ENCODE measurements around the gene PXDC1. TPM values are rescaled to one million over a fixed set of nuclear protein-coding genes. Genes with fewer than 3 reads are reported as not detected.

Gene PXDC1, protein sequence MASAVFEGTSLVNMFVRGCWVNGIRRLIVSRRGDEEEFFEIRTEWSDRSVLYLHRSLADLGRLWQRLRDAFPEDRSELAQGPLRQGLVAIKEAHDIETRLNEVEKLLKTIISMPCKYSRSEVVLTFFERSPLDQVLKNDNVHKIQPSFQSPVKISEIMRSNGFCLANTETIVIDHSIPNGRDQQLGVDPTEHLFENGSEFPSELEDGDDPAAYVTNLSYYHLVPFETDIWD
- total RNA-seq: 25.0 TPM
- long read RNA-seq, transcript PXDC1-202 (5 exons, 2,190 nt): major isoform, 53 of 70 reads
- long read RNA-seq, partial matches to known transcripts: 13 of 70 reads
- long read RNA-seq, other reads (novel, unspliced or antisense): 4 of 70 reads

DNA sequence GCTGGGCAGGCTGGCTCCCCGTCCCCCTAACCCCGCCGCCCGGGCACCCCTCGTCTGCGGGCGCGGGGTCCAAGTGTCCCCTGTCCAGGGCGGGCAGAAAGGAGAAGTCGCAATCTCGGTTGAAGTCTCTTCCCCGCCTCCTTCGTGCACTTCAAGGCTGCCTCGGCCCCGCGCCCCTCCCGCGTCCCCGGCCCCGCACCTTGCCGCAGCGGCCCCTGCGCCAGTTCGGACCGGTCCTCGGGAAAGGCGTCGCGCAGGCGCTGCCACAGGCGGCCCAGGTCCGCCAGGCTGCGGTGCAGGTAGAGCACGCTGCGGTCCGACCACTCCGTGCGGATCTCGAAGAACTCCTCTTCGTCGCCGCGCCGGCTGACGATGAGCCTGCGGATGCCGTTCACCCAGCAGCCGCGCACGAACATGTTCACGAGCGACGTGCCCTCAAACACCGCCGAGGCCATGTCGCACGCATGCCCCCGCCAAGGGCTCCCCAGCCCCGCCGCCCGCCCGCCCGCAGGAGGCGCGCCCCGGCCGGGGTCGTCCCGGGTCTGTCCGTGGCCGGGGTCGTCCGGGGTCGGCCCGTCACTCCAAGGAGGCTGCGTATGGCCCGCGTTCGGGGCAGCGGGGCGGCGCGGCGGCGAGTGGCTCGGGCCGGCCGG lies at the start of gene PXDC1:
Gene PXDC1, minus strand, starts transcription at position 637 of the 653 bp plus-strand sequence. Its CDS starts 182 bp downstream, at position 455.
- DNase-seq (peak; percentile 54), ATAC-seq (peak; percentile 0)
- intact Hi-C loops (cut with micrococcal nuclease): loop anchor here (10.0 kb wide), 1 partner anchor 74 kb away; no protein-coding TSS in a partner anchor

DNA sequence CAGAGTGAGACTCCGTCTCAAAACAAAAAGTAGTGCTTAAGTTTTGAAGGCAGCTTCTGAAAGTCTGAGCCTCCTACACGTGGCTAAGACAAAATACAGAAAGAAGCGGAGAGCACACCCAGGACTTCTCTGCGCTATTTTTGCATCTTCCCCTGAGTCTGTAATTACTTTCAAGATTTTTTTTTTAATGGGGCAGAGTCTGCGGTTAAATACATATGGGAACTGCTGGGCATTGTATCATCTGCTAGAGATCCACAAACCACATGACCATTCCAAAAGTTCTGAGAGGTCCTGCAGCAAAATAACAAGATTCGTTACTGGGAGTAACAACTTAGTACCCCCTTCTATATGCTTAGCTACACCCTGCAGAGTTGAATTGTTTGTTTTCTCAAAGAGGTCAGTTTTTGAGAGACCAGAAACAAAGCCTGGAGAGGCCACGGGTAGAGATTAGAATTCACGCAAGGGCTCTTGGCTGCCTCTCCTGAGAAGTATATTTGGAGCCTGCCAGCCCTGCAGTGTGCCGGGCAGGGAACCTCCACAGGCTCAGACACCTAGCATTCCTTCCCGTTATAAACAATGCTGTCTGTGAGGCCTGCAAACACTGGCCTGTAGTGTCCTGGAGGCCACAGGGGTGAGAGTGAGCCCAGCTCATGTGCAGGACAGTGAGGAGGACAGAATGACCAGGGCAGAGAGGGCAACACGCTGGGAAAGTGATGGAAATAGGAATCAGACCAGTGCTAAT lies 49.5 kb upstream of the PXDC1 start:
- ATAC-seq (peak; percentile 80), DNase-seq (peak; percentile 47)

DNA sequence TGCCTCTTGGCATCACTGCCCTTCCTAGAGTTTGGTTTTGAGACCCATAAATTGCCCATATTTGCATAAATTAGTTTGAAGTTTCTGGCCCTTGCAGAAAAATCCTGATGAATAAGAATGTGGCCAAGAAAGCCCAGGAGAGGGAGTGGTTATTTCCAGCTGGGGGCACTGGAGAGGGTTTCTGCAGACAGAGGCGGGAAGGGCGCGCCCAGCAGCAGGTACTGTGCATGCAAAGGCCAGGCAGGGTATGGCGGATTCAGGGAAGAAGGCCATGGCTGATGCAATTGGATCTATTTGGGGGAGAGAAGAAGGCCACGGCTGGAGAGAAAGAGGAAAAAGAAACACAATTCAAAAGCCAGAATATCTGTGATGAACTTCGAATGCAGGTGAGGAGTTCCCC lies 48.2 kb upstream of the PXDC1 start:
- no peak for DNase-seq
- ATAC-seq: no peak
- intact Hi-C loops (cut with micrococcal nuclease): no loop called here

More for the DNA sequence above, 49.5 kb upstream of the PXDC1 start:
- intact Hi-C loops (cut with micrococcal nuclease): no loop called here

DNA sequence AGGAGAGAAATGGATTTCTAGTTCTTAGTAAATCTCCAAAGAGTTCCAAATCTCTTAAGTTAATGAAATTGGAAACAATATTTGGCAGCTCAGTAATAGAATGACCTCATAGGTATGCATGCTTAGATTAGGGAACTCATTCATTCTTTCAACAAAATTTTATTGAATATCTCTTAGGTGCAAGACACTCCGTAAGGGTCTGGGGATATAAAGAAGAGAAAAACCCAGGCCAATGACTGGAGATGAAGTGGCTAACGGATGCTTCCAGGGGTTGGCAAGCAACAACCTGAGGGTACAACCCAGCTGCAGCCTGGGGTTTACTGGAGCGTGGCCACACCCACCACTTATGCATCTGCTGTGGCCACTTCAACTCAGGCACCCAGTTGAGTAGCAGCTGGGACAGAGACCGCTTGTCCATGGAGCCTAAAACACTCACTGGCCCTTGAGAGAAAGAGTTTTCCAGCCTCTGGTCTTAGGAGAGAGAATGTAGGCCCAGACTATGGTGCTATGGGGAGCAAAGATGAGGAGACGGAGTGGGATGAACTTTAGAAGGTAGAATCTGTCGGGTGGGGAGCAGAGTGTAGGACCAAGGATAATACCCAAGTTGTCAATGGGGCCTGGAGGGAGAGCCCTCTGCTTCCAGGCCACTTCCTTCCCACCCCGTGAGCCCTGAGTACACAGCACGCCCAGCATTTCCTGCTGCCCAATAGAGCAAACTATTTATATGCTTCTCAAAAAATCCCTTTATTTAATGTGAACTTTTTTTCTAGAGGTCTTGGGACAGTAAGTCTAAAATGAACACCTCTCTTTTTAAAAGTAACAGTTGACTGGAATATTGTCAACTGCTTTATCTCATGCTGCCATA lies 46.8 kb upstream of the PXDC1 start:
- DNase-seq (no peak), ATAC-seq (peak; percentile 36)
- intact Hi-C loops (cut with micrococcal nuclease): no loop called here

DNA sequence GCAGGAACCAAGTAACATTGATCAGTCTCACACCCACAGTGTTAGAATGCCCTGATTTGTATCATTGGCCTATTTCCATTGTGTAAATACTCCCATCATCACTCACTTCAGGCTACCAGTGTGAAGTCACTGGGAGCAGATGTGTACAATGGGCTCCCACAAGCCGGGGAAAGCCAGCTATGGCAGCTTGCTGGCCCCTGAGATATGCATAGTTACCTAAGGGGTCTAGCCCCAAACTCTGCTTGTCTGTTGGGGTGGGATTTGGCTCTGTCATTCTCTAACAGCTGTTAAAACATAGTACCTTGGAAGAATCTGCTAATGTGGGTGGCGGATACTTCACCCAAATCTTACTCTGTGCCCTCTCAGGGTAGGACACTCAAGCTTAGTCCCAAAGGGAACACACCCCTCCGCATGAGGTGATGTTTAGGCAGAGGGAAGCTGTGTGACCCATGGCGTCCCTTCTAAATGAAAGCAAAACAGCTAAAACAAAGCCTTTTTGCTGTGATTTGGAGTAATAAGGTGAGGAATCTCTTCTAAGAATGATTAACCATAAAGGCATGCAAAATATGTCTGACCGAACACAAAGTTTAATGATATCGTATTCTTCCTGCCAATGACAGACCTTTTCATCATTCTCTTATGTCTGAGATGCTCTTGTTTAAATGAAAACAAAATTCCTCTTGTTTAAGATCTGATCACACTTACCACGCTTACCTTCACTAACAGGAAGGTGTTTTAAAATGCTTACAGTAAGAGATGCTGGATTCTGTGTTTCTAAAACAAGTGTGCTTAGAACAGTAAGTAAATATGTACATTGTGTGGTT lies 45.9 kb upstream of the PXDC1 start:
- ATAC-seq (no peak), DNase-seq (no peak)
- intact Hi-C loops (cut with micrococcal nuclease): no loop called here

DNA sequence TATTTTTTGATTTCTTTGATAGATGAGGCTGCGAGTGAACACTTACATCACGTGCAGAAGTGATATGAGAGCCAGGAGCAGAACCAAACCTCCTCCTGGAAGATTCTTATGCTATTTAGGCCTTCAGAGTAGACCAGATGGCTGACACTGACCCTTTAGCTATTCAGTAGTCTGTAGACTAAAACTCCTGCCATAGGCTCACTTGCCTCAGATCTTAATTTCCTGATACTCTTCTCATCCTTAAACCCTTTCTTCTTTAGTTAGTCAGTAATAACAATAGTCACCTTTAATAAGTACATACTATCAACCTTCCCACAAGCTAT lies 45.2 kb upstream of the PXDC1 start:
- intact Hi-C loops (cut with micrococcal nuclease): no loop called here
- DNase-seq: no peak
- no peak for ATAC-seq

DNA sequence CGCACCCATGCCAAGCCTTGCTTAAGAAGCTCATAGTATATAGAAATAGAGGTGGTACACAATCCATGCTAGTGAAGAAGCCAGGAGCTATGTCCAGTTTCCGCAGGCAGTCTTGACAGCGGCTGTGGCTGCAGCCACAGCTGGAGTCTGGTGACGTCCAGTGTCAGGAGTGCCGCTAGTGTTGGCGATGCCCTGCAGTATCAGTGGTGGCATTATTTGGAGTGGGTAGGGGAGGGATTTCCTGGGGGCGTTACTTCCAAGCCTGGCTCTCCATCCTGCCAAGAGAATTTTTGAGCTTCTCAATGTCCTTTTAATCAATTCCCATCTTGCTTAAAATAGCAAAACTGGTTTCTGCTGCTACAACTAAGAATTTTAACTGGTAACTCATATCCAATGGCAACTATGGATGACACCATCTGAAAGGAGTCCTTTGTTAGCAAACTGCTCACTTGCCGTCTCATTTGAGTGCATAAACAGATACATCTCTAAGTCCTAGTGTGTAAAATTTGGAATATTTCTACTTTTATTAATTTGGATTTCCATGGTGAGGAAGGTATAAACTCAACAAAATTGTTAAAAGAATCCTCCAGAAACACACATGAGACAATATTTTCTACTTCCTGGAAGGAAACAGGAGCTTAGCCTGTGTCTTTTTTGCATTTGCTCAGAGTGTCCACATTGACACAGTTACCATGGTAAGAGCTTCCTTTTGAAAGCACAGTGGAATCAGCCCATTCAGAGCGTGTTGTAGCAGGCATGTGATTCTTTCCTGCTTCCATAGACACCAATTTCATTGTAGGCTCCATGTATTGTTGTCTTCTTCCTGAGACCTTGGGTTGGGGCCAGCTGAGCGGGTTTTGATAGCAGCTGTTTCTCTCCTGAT lies 44.6 kb upstream of the PXDC1 start:
- DNase-seq (peak; percentile 50), ATAC-seq (peak; percentile 46)
- intact Hi-C loops (cut with micrococcal nuclease): no loop called here

DNA sequence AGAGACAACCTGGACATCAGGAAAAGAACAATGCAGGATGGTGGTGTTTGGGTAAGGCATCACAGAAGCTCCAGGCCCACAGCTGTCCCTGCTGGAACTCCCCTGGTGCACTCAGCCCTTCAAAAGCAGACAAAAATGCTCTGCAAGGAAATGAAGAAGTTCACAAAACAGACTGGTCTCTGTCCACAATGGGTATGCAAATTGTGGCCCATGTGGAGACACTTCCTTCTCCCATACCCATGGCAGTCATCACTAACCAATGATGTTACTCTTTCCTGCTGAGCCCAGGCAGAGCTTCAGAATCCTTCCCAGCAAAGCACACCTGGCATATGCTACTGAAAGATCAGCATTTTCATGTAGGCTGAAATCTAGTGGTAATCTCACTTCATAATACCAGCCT lies 42.6 kb upstream of the PXDC1 start:
- intact Hi-C loops (cut with micrococcal nuclease): no loop called here
- ATAC-seq (no peak), DNase-seq (no peak)

DNA sequence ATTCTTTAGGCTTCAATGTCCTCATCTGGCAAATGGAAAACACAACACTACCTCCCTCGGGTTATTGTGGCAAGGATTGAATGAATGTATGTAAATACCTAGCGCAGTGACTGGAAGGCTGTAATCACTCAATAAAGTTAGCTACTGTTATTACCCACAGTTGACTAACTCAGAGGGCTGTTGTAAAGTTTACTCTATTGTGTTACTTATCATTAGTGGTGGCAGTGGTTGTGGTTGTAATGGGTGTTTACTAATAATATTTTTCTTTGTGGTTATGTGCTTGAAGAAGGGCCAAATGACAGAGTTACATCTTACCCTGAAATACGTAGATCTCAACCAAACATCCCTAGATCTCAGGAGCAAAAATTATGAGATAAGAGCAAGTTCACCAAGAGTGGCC lies 42.0 kb upstream of the PXDC1 start:
- DNase-seq (no peak), ATAC-seq (no peak)
- intact Hi-C loops (cut with micrococcal nuclease): no loop called here

DNA sequence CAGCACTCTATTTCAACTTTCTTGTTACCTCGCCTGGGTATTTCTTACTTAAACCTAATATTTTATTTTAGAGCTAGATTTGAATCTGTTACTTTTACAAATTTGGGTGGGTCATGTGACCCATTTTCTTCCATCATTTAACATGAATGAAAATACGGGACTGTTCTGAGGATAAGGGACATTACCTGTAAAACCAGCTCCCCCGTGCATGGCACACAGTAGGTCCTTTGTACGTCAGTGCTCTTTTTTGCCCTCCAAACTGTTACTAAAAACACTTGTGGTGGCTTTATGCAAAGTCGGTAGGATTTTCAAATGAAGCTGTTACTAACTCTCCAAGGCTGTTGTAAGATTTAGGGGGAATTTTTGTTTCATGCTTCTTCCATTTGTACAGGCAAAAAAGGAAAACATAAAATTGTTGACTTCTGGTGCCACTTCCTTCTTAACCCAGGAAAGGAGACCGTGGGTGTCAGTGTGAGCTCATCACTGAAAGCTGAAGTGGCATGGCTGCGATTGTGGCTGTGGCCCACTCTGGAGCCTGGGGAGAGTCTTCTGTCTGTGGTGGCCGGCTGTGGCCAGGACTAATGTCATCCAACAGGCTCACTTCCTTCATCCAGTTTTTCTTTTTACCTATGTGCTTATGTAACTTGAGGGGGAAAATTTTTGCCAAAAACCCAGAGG lies 40.2 kb upstream of the PXDC1 start:
- no peak for DNase-seq
- ATAC-seq: no peak
- intact Hi-C loops (cut with micrococcal nuclease): no loop called here

DNA sequence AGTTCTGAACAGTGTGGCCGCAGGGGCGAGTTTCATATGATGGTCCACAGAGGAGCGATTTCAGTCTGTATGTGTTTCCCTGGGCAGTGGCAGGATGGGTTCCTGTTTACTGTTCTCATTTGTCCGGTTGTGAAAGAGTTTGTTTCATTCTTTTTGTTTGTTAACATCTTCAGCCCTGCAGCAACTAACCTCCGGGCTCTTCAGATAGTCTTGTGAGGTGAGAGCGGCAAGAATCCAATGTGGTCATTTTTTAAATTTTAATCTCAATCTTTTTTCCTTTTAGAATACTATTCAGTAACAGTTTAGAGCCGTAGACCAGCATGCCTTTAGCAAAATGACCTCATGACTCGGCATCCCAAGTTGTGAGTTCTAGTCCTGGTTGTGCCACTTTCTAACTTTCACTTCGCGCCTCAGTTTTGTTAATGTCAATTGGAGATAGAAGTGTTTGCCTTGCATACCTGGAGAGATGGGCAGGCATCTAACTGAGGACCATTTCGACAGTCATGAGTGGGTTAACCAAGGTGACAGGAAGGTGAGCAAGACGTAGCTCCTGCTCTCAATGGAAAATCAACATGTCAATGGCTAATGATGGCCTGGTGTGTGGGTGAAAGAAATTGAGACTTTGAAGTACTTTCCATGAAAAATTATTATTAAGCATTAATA lies 38.5 kb upstream of the PXDC1 start:
- ATAC-seq (no peak), DNase-seq (no peak)
- intact Hi-C loops (cut with micrococcal nuclease): no loop called here

DNA sequence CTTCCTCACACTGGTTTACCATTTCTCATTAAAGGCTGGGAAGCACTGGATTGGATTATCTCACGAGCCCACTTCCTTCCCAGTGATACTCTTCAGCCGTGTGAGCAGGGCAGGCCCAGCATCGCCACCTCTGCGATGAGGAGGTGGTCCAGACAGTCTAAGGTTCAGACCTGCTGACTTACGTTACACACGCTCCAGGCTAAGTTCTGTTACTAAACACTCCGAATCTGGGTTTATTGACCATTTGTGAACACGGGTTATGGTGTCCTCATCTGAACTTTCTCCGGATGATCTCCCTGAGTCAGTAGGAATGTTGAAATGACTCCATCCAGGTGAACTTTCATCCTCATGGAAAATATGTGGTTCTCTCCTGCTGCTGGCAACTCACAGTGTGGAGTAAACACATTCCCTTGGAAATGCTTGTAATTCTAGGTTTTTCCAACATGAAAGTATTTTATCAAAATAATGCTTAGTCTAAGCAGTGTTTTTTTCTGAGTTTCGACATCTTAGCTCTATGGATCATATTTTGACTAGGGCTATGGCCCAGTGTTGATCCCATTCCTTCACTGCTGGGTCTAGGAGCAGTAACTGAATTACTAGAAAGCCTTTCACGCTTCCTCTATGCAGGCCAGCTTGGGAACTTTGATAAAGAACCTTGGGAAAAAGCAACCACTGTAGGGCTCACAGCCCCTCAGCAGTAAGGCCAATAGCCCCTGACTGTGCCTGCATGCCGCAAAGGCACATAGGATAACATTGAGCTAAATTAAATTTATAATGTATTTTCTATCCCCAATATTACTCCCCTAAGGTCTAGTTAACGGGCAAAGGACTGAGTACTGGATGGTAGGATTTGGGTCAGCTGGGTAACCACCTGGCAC lies 37.7 kb upstream of the PXDC1 start:
- DNase-seq: no peak
- ATAC-seq: no peak
- intact Hi-C loops (cut with micrococcal nuclease): no loop called here

DNA sequence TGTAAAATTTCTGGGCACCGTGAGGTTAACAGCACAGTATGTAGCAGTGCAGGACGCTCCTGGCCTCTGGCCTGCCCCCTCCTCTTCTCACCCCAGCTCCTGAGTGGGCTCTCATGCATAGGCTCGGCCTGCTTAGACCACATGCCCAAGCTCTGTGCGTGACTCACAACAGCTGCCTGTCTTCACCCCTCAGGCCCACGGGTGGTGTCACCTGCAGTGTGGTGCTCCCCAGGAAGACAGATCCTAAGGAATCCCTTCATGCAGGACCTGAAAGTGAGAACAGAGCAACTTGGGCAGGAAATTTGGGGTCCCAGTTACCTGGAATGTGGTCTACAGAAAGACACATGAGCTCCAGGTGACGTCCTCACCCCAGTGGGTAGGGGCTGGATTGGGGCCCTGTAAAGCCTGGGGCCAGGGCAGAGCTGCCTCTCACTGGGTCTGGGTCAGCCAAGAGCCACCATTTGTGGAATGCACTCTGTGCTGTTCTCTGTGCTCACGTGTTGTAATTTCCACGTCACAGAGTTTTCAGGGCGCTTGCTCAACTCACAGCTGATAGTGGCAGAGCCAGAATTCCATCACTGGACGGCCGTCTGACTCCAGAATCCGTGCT lies 37.0 kb upstream of the PXDC1 start:
- ATAC-seq: peak; percentile 41
- intact Hi-C loops (cut with micrococcal nuclease): no loop called here
- DNase-seq: no peak

DNA sequence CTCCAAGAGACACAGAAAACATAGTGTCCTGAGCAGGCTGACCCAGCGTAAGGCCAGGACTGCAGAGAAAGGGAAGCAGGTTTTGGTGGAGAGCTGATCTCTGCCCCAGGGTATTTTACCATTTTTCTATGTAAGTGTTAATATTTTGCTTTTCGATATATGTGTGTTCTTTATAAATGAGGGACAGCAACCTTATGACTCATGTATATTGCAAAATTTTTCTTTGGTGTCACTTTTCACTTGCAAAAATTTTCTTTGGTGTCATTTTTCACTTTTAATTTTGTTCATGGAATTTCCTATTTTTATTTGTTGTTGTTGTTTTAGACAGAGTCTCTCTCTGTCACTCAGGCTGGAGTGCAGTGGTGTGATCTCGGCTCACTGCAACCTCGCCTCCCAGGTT lies 34.6 kb upstream of the PXDC1 start:
- intact Hi-C loops (cut with micrococcal nuclease): no loop called here
- ATAC-seq (no peak), DNase-seq (no peak)

DNA sequence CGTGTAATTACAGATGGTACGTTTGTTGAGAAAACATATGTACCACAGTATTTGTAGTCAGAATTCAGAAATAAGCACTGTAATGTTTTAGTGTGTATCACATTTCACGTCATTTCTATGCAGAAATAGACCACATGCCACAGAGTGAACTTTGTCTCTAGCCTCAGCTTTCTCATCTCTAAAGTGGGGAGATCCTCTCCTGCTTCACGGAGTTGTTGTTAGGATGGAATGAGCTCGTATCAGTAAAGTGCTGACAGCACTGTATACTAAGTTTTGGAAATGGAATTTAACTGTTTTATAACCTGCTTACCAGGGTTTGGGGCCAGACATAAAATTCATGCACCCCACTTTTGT lies 34.2 kb upstream of the PXDC1 start:
- intact Hi-C loops (cut with micrococcal nuclease): no loop called here
- DNase-seq (no peak), ATAC-seq (no peak)
